ENCODE results near the gene ISG20.

GRCh38 chr15:88621789-88622604 lies 16.8 kb upstream of the ISG20 start:
- no peak for TF ChIP-seq CTCF (conservative IDR thresholded peaks at IDR 0.05; ENCODE audit: low read depth, low read length)
- no peak for TF ChIP-seq EZH2 (IDR thresholded peaks at IDR 0.05; ENCODE audit: borderline replicate concordance, low read depth, low read length, poor library complexity, severe bottlenecking)
